H1 (cell line): Measurements from ENCODE around the gene CAV3. TPM values are rescaled to one million over a fixed set of nuclear protein-coding genes. Genes with fewer than 3 reads are reported as not detected.

Source experiments
- CTCF ChIA-PET: fragments of 300-600 bp; sonication (Branson Sonifier 250); formaldehyde crosslinking; loops from one replicate; lab custom pipeline; 2021; ENCODE audit not compliant: partially characterized antibody; lab: Charles Lee
- POLR2A ChIA-PET: fragments of 300-600 bp; sonication (Branson Sonifier 250); formaldehyde crosslinking; loops from one replicate; lab custom pipeline; 2021; ENCODE audit warnings: inconsistent platforms; ENCODE audit not compliant: partially characterized antibody; lab: Charles Lee
- DNase-seq, 2 experiments: peaks; one replicate each; pipeline versions ENCODE4 v3.0.0 to v3.0.0-alpha.2; 2010 to 2022; ENCODE audit warnings: low spot score in 2 of 2, low read depth in 1 of 2, mixed read lengths in 1 of 2
- FAIRE-seq: peaks from 2 replicates; lab custom pipeline; 2011; peaks lifted over from hg19 to GRCh38; lab: Jason Lieb, UNC
- H2AFZ ChIP-seq: 2 replicates; pipeline ENCODE4 v1.8.1; 2012; ENCODE audit warnings: low read length, inconsistent platforms
- H2AK5ac ChIP-seq: 2 replicates; pipeline ENCODE4 v1.6.1; 2013; ENCODE audit warnings: low read depth, low read length
- H2BK120ac ChIP-seq: replicated peaks from 2 replicates; pipeline ENCODE3; 2013; ENCODE audit warnings: low read depth, low read length, inconsistent platforms
- H2BK12ac ChIP-seq: 2 replicates; pipeline ENCODE4 v1.6.1; 2013; ENCODE audit warnings: low read depth, low read length
- H2BK15ac ChIP-seq: 2 replicates; pipeline ENCODE4 v1.6.1; 2013; ENCODE audit warnings: low read length
- H2BK20ac ChIP-seq: 2 replicates; pipeline ENCODE4 v1.6.1; 2013; ENCODE audit warnings: low read length
- H2BK5ac ChIP-seq: 2 replicates; pipeline ENCODE4 v1.6.1; 2013; ENCODE audit warnings: low read depth, low read length
- H3K14ac ChIP-seq: 2 replicates; pipeline ENCODE4 v1.6.1; 2013; ENCODE audit warnings: inconsistent platforms; ENCODE audit not compliant: insufficient read length
- H3K18ac ChIP-seq: 2 replicates; pipeline ENCODE4 v1.6.1; 2013; ENCODE audit warnings: low read length; ENCODE audit errors: extremely low read depth
- H3K23ac ChIP-seq: 2 replicates; pipeline ENCODE4 v1.6.1; 2013; ENCODE audit warnings: inconsistent platforms; ENCODE audit not compliant: insufficient read length
- H3K23me2 ChIP-seq: 2 replicates; pipeline ENCODE4 v1.6.1; 2013; ENCODE audit warnings: low read depth, low read length
- H3K27ac ChIP-seq: 2 replicates; pipeline ENCODE4 v1.6.1; 2011; ENCODE audit warnings: low read depth, low read length, inconsistent platforms
- H3K27me3 ChIP-seq, 4 experiments: replicated peaks in 1 of 4; 1 replicate in 1 of 4; 2 replicates in 3 of 4; pipeline versions ENCODE4 v1.6.1 to v1.8.1; 2011 to 2013; ENCODE audit warnings: low read length in 3 of 4, mild to moderate bottlenecking in 3 of 4, inconsistent platforms in 2 of 4, mixed read lengths in 2 of 4, moderate library complexity in 1 of 4; ENCODE audit not compliant: control insufficient read depth in 3 of 4, insufficient read depth in 3 of 4; ENCODE audit errors: extremely low read depth in 1 of 4
- H3K36me3 ChIP-seq, 4 experiments: 2 replicates each; pipeline versions ENCODE4 v1.6.1 to v1.8.1; 2011 to 2013; ENCODE audit warnings: mild to moderate bottlenecking in 4 of 4, low read length in 3 of 4, moderate library complexity in 2 of 4, control low read depth in 1 of 4, inconsistent platforms in 1 of 4; ENCODE audit not compliant: insufficient read depth in 4 of 4, control insufficient read depth in 2 of 4
- H3K4ac ChIP-seq: replicated peaks from 2 replicates; pipeline ENCODE3; 2013; ENCODE audit warnings: low read length, low read depth, mixed read lengths, inconsistent platforms; ENCODE audit not compliant: insufficient read length
- H3K4me1 ChIP-seq, 4 experiments: replicated peaks in 1 of 4; 1 replicate in 1 of 4; 2 replicates in 3 of 4; pipeline versions ENCODE4 v1.6.1 to v1.8.1; 2011 to 2013; ENCODE audit warnings: low read length in 3 of 4, inconsistent platforms in 2 of 4, mixed read lengths in 1 of 4; ENCODE audit not compliant: insufficient read depth in 4 of 4, control insufficient read depth in 3 of 4
- H3K4me2 ChIP-seq, 2 experiments: 2 replicates each; pipeline versions ENCODE4 v1.6.1 to v1.8.1; 2011 to 2013; ENCODE audit warnings: low read depth in 2 of 2, low read length in 2 of 2, control low read depth in 1 of 2, inconsistent platforms in 1 of 2, mild to moderate bottlenecking in 1 of 2; ENCODE audit not compliant: insufficient read depth in 1 of 2
- H3K4me3 ChIP-seq, 4 experiments: fragments of 200-600, 300-600 bp in 1 of 4; sonication (generic), shearing (Covaris generic), sonication (Bioruptor Twin) in 1 of 4; 2 replicates each; pipeline versions ENCODE4 v1.5.1 to v1.8.1; 2011 to 2016; ENCODE audit warnings: low read length in 4 of 4, low read depth in 3 of 4, control low read depth in 2 of 4, inconsistent platforms in 2 of 4, mild to moderate bottlenecking in 2 of 4, mixed read lengths in 1 of 4, moderate library complexity in 1 of 4; ENCODE audit not compliant: insufficient read depth in 2 of 4; ENCODE audit errors: extremely low read depth in 1 of 4
- H3K56ac ChIP-seq: replicated peaks from 2 replicates; pipeline ENCODE3; 2013; ENCODE audit warnings: low read depth, mild to moderate bottlenecking, mixed read lengths, low read length, inconsistent platforms; ENCODE audit not compliant: insufficient read length
- H3K79me1 ChIP-seq: 2 replicates; pipeline ENCODE4 v1.6.1; 2013; ENCODE audit warnings: low read depth, low read length, control low read depth
- H3K79me2 ChIP-seq, 2 experiments: 2 replicates each; pipeline versions ENCODE4 v1.6.1 to v1.8.1; 2012 to 2013; ENCODE audit warnings: low read length in 2 of 2, mild to moderate bottlenecking in 2 of 2, inconsistent platforms in 1 of 2; ENCODE audit not compliant: insufficient read depth in 2 of 2, control insufficient read depth in 1 of 2
- H3K9ac ChIP-seq, 4 experiments: replicated peaks in 1 of 4; 1 replicate in 1 of 4; 2 replicates in 3 of 4; pipeline versions ENCODE4 v1.6.1 to v1.8.1; 2011 to 2013; ENCODE audit warnings: low read depth in 3 of 4, low read length in 3 of 4, control low read depth in 2 of 4, mild to moderate bottlenecking in 2 of 4, moderate library complexity in 2 of 4, inconsistent platforms in 1 of 4; ENCODE audit errors: extremely low read depth in 1 of 4
- H3K9me3 ChIP-seq, 2 experiments: 2 replicates each; pipeline versions ENCODE4 v1.6.1 to v1.8.1; 2012 to 2013; ENCODE audit warnings: mild to moderate bottlenecking in 2 of 2, moderate library complexity in 2 of 2, control low read depth in 1 of 2, inconsistent platforms in 1 of 2, low read depth in 1 of 2, low read length in 1 of 2, mixed read lengths in 1 of 2; ENCODE audit not compliant: insufficient read depth in 2 of 2
- H4K20me1 ChIP-seq, 2 experiments: replicated peaks in 1 of 2; 2 replicates each; pipeline versions ENCODE3 to v1.8.1; 2011 to 2013; ENCODE audit warnings: inconsistent platforms in 2 of 2, low read length in 2 of 2, mild to moderate bottlenecking in 1 of 2; ENCODE audit not compliant: insufficient read depth in 2 of 2, control insufficient read depth in 1 of 2
- H4K5ac ChIP-seq: 2 replicates; pipeline ENCODE4 v1.6.1; 2013; ENCODE audit warnings: low read length, low read depth, mixed read lengths, inconsistent platforms; ENCODE audit not compliant: insufficient read length
- H4K8ac ChIP-seq: 2 replicates; pipeline ENCODE4 v1.8.0; 2013; ENCODE audit warnings: mild to moderate bottlenecking, moderate library complexity, low read length, inconsistent platforms; ENCODE audit not compliant: insufficient read depth; ENCODE audit errors: extremely low read depth
- H4K91ac ChIP-seq: replicated peaks from 2 replicates; pipeline ENCODE3; 2013; ENCODE audit warnings: low read length, mixed read lengths, inconsistent platforms; ENCODE audit not compliant: insufficient read length
- CHD1 ChIP-seq: IDR thresholded peaks from 2 replicates; pipeline ENCODE4 v1.6.1; 2012; ENCODE audit warnings: low read depth, low read length, improper control_type of control experiment
- EP300 ChIP-seq, 2 experiments: IDR thresholded peaks; 1 replicate in 1 of 2; 2 replicates in 1 of 2; pipeline ENCODE4 v1.6.1; 2011 to 2012; ENCODE audit warnings: low read depth in 2 of 2, low read length in 2 of 2, mild to moderate bottlenecking in 2 of 2, borderline replicate concordance in 1 of 2, inconsistent platforms in 1 of 2, moderate library complexity in 1 of 2
- KDM5A ChIP-seq: fragments of 200-600 bp; IDR thresholded peaks from 2 replicates; pipeline ENCODE4 v1.7.1; 2012; ENCODE audit warnings: mild to moderate bottlenecking, low read length, inconsistent platforms, mixed read lengths
- RAD21 ChIP-seq, 2 experiments: IDR thresholded peaks in 1 of 2; conservative IDR thresholded peaks in 1 of 2; 2 replicates each; pipeline ENCODE4 v1.6.1; 2011; ENCODE audit warnings: low read depth in 2 of 2, low read length in 2 of 2, improper control_type of control experiment in 1 of 2, inconsistent platforms in 1 of 2, mild to moderate bottlenecking in 1 of 2, moderate library complexity in 1 of 2
- SP2 ChIP-seq: IDR thresholded peaks from 2 replicates; pipeline ENCODE4 v1.6.1; 2012; ENCODE audit warnings: mild to moderate bottlenecking, low read length, inconsistent platforms
- SP4 ChIP-seq: IDR thresholded peaks from 2 replicates; pipeline ENCODE4 v1.6.1; 2012; ENCODE audit warnings: low read length, inconsistent platforms
- TBP ChIP-seq: IDR thresholded peaks from 2 replicates; pipeline ENCODE4 v1.6.1; 2011; ENCODE audit warnings: low read depth, low read length, improper control_type of control experiment
- WGBS, 2 experiments: shearing (Covaris generic) in 1 of 2; methylation state at CpG; one replicate each; pipeline versions ENCODE4 v1.1.6 to v1.1.7; 2013 to 2015; ENCODE audit warnings: low lambda C conversion rate in 2 of 2, mixed read lengths in 2 of 2, inconsistent platforms in 1 of 2, low coverage in 1 of 2, missing lambda C conversion rate in 1 of 2; ENCODE audit not compliant: insufficient replicate concordance in 2 of 2, insufficient coverage in 1 of 2, insufficient read length in 1 of 2; ENCODE audit errors: extremely low coverage in 1 of 2, missing lambda C conversion rate in 1 of 2; 5-methylcytosine and 5-hydroxymethylcytosine counted together
- polyA plus RNA-seq, 7 experiments: library from polyadenylated mRNA; depleted of rRNA in 3 of 7; stranded (reverse) in 5 of 7; unstranded in 2 of 7; fragments of >200 nt in 5 of 7; fragments of 200-250 nt in 2 of 7; gene quantifications; 1 replicate in 5 of 7; 2 replicates in 1 of 7; 4 replicates in 1 of 7; pipeline versions ENCODE4 v1.2.1 to v1.2.3, GENCODE V29; 2011 to 2013; ENCODE audit warnings: missing spikeins in 2 of 7, mixed read lengths in 2 of 7
- total RNA-seq: library from RNA; stranded (reverse); fragmentation: NEBNext Ultra II Directional; extraction: Animal tissue kit (Norgen Biotek cat#: 25700); gene quantifications from 2 replicates; pipeline ENCODE4 v1.2.1, GENCODE V29; 2021
- TF ChIP-seq, protein P1 (sequence below): IDR thresholded peaks from 2 replicates; pipeline ENCODE4 v1.6.1; 2012; ENCODE audit warnings: low read length, inconsistent platforms
- TF ChIP-seq, protein P2 (sequence below): IDR thresholded peaks from 2 replicates; pipeline ENCODE4 v1.6.1; 2012; ENCODE audit warnings: inconsistent platforms
- TF ChIP-seq, protein P3 (sequence below): IDR thresholded peaks from 2 replicates; pipeline ENCODE4 v1.6.1; 2011; ENCODE audit warnings: low read length, improper control_type of control experiment

Gene CAV3
- total and polyA plus RNA-seq, 2 of the 8 experiments (the other 6 are each of a cell fraction or from before 2014, with no cell fraction given): not detected

DNA sequence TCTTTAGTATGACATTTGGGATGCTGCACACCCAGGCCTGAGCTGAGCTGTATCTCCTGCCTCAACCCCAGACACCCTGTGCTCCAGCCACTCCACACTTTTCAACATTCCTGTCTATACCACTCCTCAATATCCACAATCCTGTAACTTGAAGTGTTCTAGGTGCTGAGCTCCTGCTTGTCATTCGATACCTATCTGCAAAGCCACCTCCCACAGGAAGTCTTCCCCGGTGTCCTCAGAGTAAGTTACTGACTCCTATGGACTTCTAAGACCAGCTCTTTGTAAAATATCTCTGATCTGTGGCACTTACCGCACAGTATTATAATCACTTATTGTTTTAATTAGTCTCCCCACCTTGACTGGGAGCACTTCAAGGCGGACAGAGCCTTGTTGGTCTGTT, 1.2 kb upstream of the CAV3 start:
- DNase-seq (no peak), FAIRE-seq (no peak)
- Histone ChIP-seq H4K91ac (no peak overlapping the region), H2BK20ac (no peak overlapping the region), H3K27me3 (peaks cover 0 to 2% (median 0%) of the 10 kb centered on the region in 4 experiments; a peak in 2 of 7 replicates), H2AFZ (peak overlapping the region; percentile 68; the same call in 1 of the 2 replicates), H2BK12ac (no peak overlapping the region), H2BK120ac (no peak overlapping the region), H3K9me3 (no peaks in the 10 kb centered on the region), H3K4me2 (0 out of 4 replicates have a peak overlapping the region, but pooled peaks of 1 of the 2 experiments have one; percentile 29), H3K56ac (no peak overlapping the region), H3K79me1 (no peaks in the 10 kb centered on the region), H2BK5ac (no peak overlapping the region), H2AK5ac (no peak overlapping the region), H3K4me3 (no peak overlapping the region), H4K20me1 (no peaks in the 10 kb centered on the region), H3K14ac (no peak overlapping the region), H3K9ac (no peak overlapping the region), H3K4me1 (peaks cover 0 to 7% (median 3%) of the 10 kb centered on the region in 4 experiments; a peak in 4 of 7 replicates), H3K36me3 (no peaks in the 10 kb centered on the region), H3K79me2 (no peaks in the 10 kb centered on the region), H3K27ac (no peak overlapping the region), H3K4ac (no peak overlapping the region), H3K23me2 (no peaks in the 10 kb centered on the region), H3K18ac (no peak overlapping the region), H3K23ac (no peak overlapping the region), H4K8ac (no peak overlapping the region), H4K5ac (no peak overlapping the region), H2BK15ac (no peak overlapping the region)
- WGBS, 2 experiments: 72% methylated on average over 4 of the region's 4 CpGs; no CpG with 5 or more reads in 1 of the 2 experiments
- ChIA-PET CTCF (interaction anchor here (0.8 to 6.5 kb wide), 10 partner anchors 8 to 37 kb away, joined by 3 to 37 read pairs (median 6); partner anchors contain the start of gene OXTR), POLR2A (interaction anchor here (1.3 kb wide), 1 partner anchor 9 kb away, joined by 3 read pairs; no protein-coding TSS in a partner anchor)
- TF ChIP-seq CHD1 (no peak), SP2 (no peak), SP4 (no peak), TBP (no peak), EP300 (IDR thresholded peaks at IDR 0.05; ENCODE audit: borderline replicate concordance in 1 of 2, low read depth in 2 of 2, low read length in 2 of 2) (no peak), KDM5A (no peak), RAD21 (IDR thresholded peaks at IDR 0.05 in 1 of 2, conservative IDR thresholded peaks at IDR 0.05 in 1 of 2; ENCODE audit: low read depth in 2 of 2, low read length in 2 of 2) (no peak)
- TF ChIP-seq, protein P1, sequence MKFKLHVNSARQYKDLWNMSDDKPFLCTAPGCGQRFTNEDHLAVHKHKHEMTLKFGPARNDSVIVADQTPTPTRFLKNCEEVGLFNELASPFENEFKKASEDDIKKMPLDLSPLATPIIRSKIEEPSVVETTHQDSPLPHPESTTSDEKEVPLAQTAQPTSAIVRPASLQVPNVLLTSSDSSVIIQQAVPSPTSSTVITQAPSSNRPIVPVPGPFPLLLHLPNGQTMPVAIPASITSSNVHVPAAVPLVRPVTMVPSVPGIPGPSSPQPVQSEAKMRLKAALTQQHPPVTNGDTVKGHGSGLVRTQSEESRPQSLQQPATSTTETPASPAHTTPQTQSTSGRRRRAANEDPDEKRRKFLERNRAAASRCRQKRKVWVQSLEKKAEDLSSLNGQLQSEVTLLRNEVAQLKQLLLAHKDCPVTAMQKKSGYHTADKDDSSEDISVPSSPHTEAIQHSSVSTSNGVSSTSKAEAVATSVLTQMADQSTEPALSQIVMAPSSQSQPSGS: no peak
- TF ChIP-seq, protein P2, sequence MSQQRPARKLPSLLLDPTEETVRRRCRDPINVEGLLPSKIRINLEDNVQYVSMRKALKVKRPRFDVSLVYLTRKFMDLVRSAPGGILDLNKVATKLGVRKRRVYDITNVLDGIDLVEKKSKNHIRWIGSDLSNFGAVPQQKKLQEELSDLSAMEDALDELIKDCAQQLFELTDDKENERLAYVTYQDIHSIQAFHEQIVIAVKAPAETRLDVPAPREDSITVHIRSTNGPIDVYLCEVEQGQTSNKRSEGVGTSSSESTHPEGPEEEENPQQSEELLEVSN: no peak
- TF ChIP-seq, protein P3, sequence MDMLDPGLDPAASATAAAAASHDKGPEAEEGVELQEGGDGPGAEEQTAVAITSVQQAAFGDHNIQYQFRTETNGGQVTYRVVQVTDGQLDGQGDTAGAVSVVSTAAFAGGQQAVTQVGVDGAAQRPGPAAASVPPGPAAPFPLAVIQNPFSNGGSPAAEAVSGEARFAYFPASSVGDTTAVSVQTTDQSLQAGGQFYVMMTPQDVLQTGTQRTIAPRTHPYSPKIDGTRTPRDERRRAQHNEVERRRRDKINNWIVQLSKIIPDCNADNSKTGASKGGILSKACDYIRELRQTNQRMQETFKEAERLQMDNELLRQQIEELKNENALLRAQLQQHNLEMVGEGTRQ: no peak
